ENCODE results near the gene RAET1G.
"Not testable (repeated sequence)": the region's sequence is repeated elsewhere in the genome, so short reads cannot be mapped to it uniquely, and the experiment has no call there.

Gene RAET1G

DNA sequence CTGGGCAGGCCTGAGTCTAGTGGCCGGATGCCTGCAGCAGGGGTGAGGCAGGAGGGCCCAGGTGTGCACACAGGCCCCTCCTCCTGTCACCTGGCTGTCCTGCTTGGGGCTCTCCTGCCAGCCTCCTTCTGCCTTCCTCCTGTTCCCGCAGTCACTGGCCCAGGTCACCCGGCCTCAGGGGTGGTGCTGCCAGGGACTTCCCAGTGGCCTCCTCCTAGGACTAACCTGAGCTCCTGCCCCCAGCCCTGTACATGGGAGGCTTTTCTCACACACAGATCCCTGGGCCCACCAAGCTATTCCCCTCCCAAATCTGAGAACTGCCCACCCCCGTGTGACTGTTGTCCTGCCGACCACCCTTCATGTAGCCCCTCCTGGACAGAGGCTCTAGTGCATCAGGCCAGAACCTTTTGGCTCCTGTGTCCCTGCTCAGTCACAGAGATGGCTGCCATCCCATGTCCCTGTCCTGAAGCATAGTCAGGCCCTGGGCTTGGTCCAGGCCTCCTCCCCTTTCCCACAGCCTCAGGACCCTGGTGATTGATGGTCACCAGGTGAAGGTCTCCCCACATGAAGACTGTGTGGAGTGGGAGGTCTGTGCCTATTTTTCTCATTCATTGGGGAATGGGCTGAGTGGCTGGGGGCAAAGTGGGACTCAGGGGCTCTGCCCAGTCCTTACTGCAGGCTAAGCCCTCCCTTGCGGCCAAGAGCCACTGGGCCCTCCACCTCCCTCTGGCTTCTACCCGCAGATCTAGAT is 39.7 kb upstream of the RAET1G start:
- H2AFZ ChIP-seq (ENCODE audit: low read length) = peak overlapping the region; percentile 56; the same call in 1 of the 2 replicates

DNA sequence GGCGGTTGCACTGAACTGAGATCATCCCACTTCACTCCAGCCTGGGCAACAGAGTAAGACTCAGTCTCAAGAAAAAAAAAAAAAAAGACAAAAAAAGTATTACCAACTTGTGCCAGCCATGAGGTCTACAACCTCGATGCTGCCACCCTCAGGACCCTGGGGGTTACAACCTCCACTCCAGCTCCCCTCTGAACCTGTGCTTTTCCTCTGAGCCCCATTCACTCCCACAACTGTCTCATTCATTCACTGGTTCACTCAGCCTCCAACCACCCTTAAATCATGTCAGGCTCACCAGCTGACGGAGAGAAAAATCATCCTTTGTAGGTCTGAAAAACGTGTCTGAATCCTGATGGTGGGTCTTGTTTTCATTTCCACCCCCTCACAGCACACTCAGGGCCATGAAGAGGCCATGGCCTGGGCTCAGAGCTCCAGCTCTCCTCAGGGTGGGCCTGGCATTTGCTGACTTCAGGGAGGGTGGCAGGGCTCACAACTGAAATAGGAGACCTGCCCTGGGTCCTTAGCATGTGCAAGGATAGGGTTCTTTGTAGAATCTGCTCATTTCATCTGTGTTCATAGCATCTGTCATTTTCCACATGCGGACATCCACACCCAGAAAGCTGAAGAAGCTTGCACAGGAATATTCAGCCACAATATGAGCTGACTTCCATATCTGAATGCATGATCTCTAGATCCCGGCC is 39.0 kb upstream of the RAET1G start:
- Histone ChIP-seq H3K27ac (ENCODE audit: low read length) (no peak overlapping the region), H4K20me1 (ENCODE audit: insufficient read depth, low read length) (no peaks in the 10 kb centered on the region), H3K9me3 (replicated peaks; ENCODE audit: insufficient read depth, low read length) (no peaks in the 10 kb centered on the region), H3K36me3 (replicated peaks; ENCODE audit: insufficient read depth, low read length) (no peaks in the 10 kb centered on the region), H3K27me3 (replicated peaks; ENCODE audit: insufficient read depth, low read length) (peaks cover 53% of the 10 kb centered on the region), H3K9ac (ENCODE audit: low read length) (no peak overlapping the region), H3K4me2 (ENCODE audit: low read depth, low read length) (no peak overlapping the region), H3K4me1 (ENCODE audit: low read length) (no peaks in the 10 kb centered on the region), H3K4me3 (ENCODE audit: low read length) (no peak overlapping the region), H3F3A (ENCODE audit: insufficient read depth, low read length) (no peaks in the 10 kb centered on the region), H3K79me2 (ENCODE audit: low read length) (no peaks in the 10 kb centered on the region), H2AFZ (ENCODE audit: low read length) (no peak overlapping the region), H3K9me2 (replicated peaks; ENCODE audit: insufficient read depth, low read length) (no peaks in the 10 kb centered on the region)
- peak; percentile 18 for DNase-seq
- TF ChIP-seq EZH2 (optimal IDR thresholded peaks at IDR 0.05; ENCODE audit: low read depth, low read length) = no peak
- TF ChIP-seq, protein P1, sequence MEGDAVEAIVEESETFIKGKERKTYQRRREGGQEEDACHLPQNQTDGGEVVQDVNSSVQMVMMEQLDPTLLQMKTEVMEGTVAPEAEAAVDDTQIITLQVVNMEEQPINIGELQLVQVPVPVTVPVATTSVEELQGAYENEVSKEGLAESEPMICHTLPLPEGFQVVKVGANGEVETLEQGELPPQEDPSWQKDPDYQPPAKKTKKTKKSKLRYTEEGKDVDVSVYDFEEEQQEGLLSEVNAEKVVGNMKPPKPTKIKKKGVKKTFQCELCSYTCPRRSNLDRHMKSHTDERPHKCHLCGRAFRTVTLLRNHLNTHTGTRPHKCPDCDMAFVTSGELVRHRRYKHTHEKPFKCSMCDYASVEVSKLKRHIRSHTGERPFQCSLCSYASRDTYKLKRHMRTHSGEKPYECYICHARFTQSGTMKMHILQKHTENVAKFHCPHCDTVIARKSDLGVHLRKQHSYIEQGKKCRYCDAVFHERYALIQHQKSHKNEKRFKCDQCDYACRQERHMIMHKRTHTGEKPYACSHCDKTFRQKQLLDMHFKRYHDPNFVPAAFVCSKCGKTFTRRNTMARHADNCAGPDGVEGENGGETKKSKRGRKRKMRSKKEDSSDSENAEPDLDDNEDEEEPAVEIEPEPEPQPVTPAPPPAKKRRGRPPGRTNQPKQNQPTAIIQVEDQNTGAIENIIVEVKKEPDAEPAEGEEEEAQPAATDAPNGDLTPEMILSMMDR (IDR thresholded peaks at IDR 0.05; ENCODE audit: low read length) = peak; percentile 13

More for the DNA sequence above, 39.7 kb upstream of the RAET1G start:
- Histone ChIP-seq H3K9ac (ENCODE audit: low read length) (no peak overlapping the region), H3K4me1 (ENCODE audit: low read length) (no peaks in the 10 kb centered on the region), H3K36me3 (replicated peaks; ENCODE audit: insufficient read depth, low read length) (no peaks in the 10 kb centered on the region), H3K4me3 (ENCODE audit: low read length) (peak overlapping the region; percentile 57; the same call in 1 of the 2 replicates), H3K79me2 (ENCODE audit: low read length) (no peaks in the 10 kb centered on the region), H3K9me2 (replicated peaks; ENCODE audit: insufficient read depth, low read length) (no peaks in the 10 kb centered on the region), H3K27me3 (replicated peaks; ENCODE audit: insufficient read depth, low read length) (peaks cover 47% of the 10 kb centered on the region), H3K4me2 (ENCODE audit: low read depth, low read length) (peak overlapping the region; percentile 73; the same call in 1 of the 2 replicates), H4K20me1 (ENCODE audit: insufficient read depth, low read length) (no peaks in the 10 kb centered on the region), H3K27ac (ENCODE audit: low read length) (no peak overlapping the region), H3F3A (ENCODE audit: insufficient read depth, low read length) (no peaks in the 10 kb centered on the region), H3K9me3 (replicated peaks; ENCODE audit: insufficient read depth, low read length) (no peaks in the 10 kb centered on the region)
- TF ChIP-seq, protein P1 (IDR thresholded peaks at IDR 0.05; ENCODE audit: low read length) = no peak
- TF ChIP-seq EZH2phosphoT487 (IDR thresholded peaks at IDR 0.05; ENCODE audit: low read length) = no peak
- DNase-seq = no peak

DNA sequence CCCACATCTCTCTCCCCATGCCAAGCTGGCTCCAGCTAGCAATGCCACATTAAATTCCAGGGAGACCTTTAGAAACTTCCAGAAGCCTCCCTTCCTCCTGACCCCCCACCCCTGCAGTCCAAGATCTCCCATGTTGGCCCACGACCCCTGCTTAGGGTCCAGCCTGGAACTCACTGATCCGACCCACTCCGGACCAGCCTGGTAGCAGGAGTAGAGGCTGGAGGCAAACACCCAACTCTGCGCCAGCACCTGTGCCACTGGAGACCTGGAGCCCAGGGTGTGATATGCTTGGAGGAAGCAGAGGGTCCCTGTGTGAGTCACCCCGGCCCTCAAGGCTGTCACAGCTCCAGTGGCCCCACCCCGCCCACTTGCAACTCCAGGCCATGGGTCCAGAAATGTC is 37.6 kb upstream of the RAET1G start:
- Histone ChIP-seq H3K4me1 (ENCODE audit: low read length) (no peaks in the 10 kb centered on the region), H3K4me2 (ENCODE audit: low read depth, low read length) (no peak overlapping the region), H3K27ac (ENCODE audit: low read length) (no peak overlapping the region), H3K79me2 (ENCODE audit: low read length) (no peaks in the 10 kb centered on the region), H3K36me3 (replicated peaks; ENCODE audit: insufficient read depth, low read length) (no peaks in the 10 kb centered on the region), H4K20me1 (ENCODE audit: insufficient read depth, low read length) (no peaks in the 10 kb centered on the region), H3K9ac (ENCODE audit: low read length) (no peak overlapping the region), H3K9me3 (replicated peaks; ENCODE audit: insufficient read depth, low read length) (no peaks in the 10 kb centered on the region), H3K4me3 (ENCODE audit: low read length) (no peak overlapping the region), H2AFZ (ENCODE audit: low read length) (no peak overlapping the region), H3F3A (ENCODE audit: insufficient read depth, low read length) (no peaks in the 10 kb centered on the region), H3K27me3 (replicated peaks; ENCODE audit: insufficient read depth, low read length) (peaks cover 60% of the 10 kb centered on the region), H3K9me2 (replicated peaks; ENCODE audit: insufficient read depth, low read length) (no peaks in the 10 kb centered on the region)
- TF ChIP-seq, protein P1 (IDR thresholded peaks at IDR 0.05; ENCODE audit: low read length) = no peak
- TF ChIP-seq EZH2phosphoT487 (IDR thresholded peaks at IDR 0.05; ENCODE audit: low read length) (no peak), EZH2 (optimal IDR thresholded peaks at IDR 0.05; ENCODE audit: low read depth, low read length) (no peak)
- DNase-seq = no peak

DNA sequence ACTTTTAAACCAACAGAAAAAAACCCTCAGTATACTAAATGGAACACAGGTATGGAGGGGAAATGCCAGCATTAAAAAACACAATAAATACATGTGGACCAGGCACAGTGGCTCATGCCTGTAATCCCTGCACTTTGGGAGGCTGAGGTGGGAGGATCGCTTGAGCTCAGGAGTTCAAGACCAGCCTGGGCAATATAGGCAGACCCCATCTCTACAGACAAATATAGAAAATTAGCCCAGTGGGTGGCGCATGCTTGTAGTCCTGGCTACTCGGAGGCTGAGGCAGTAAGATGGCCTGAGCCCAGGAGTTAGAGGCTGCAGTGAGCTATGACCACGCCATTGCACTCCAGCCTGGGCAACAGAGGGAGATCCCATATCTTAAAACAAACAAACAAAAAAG is 36.9 kb upstream of the RAET1G start:
- not testable (repeated sequence) for H3K79me2 ChIP-seq (ENCODE audit: low read length); H3K4me1 ChIP-seq (ENCODE audit: low read length); H3K4me3 ChIP-seq (ENCODE audit: low read length); H3K9me3 ChIP-seq (replicated peaks; ENCODE audit: insufficient read depth, low read length); H4K20me1 ChIP-seq (ENCODE audit: insufficient read depth, low read length); H3F3A ChIP-seq (ENCODE audit: insufficient read depth, low read length); H3K9me2 ChIP-seq (replicated peaks; ENCODE audit: insufficient read depth, low read length); H2AFZ ChIP-seq (ENCODE audit: low read length); H3K27ac ChIP-seq (ENCODE audit: low read length); H3K36me3 ChIP-seq (replicated peaks; ENCODE audit: insufficient read depth, low read length); DNase-seq; H3K4me2 ChIP-seq (ENCODE audit: low read depth, low read length); H3K9ac ChIP-seq (ENCODE audit: low read length)
- H3K27me3 ChIP-seq (replicated peaks; ENCODE audit: insufficient read depth, low read length) = peaks cover 57% of the 10 kb centered on the region

DNA sequence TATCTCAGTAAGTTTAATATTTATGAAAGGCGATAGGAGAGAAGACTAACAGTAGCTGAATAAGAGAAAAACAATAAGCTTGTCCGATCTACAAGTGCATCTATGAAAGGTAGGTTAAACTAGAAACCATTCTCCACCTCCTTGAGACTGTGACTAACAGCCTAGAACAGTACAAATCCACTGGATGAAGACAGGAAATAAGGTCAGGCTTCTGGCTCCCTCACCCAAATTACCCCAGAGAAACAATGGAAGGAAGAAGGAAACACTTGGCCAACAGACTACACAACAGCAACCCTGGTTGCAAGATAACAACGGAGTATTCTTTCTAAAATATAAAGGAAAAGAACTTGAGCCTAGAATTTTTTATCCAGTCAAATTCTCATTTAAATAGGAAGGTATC is 35.2 kb upstream of the RAET1G start:
- not testable (repeated sequence) for H3K9me3 ChIP-seq (replicated peaks; ENCODE audit: insufficient read depth, low read length); H3K9me2 ChIP-seq (replicated peaks; ENCODE audit: insufficient read depth, low read length); H2AFZ ChIP-seq (ENCODE audit: low read length); H3K4me2 ChIP-seq (ENCODE audit: low read depth, low read length); H3K36me3 ChIP-seq (replicated peaks; ENCODE audit: insufficient read depth, low read length); H3K4me1 ChIP-seq (ENCODE audit: low read length); H3K27ac ChIP-seq (ENCODE audit: low read length); H3K9ac ChIP-seq (ENCODE audit: low read length); DNase-seq; H3K79me2 ChIP-seq (ENCODE audit: low read length); H3K4me3 ChIP-seq (ENCODE audit: low read length); H4K20me1 ChIP-seq (ENCODE audit: insufficient read depth, low read length); H3F3A ChIP-seq (ENCODE audit: insufficient read depth, low read length)
- peaks cover 55% of the 10 kb centered on the region for H3K27me3 ChIP-seq (replicated peaks; ENCODE audit: insufficient read depth, low read length)

Measured in MM.1S (cell line).